ENCODE results near the gene ATP5F1D.

ATP5F1D gene

GRCh38 chr19:1219786-1220476 lies 21.6 kb upstream of the ATP5F1D start:
- no peak overlapping the region for H3K4me3 ChIP-seq (replicated peaks; ENCODE audit: insufficient read depth, low read length)
- H3K27me3 ChIP-seq (ENCODE audit: insufficient read depth, poor library complexity, severe bottlenecking): no peaks in the 10 kb centered on the region

GRCh38 chr19:1220477-1220930 lies 21.0 kb upstream of the ATP5F1D start:
- TF ChIP-seq POLR2AphosphoS5 (IDR thresholded peaks at IDR 0.05; ENCODE audit: low read depth) (no peak), SPI1 (IDR thresholded peaks at IDR 0.05; ENCODE audit: borderline replicate concordance, low read depth) (no peak), GABPA (IDR thresholded peaks at IDR 0.05; ENCODE audit: low read depth) (no peak), REST (IDR thresholded peaks at IDR 0.05; ENCODE audit: insufficient replicate concordance, low read depth) (no peak), CTCF (IDR thresholded peaks at IDR 0.05; ENCODE audit: insufficient read depth, low read length) (no peak)
- no peak overlapping the region for H3K27ac ChIP-seq (replicated peaks)
- DNase-seq (ENCODE audit: low read depth in 1 of 2, low spot score in 1 of 2): no peak
- H3K27me3 ChIP-seq (ENCODE audit: insufficient read depth, poor library complexity, severe bottlenecking): no peaks in the 10 kb centered on the region
- no peak overlapping the region for H3K4me3 ChIP-seq (replicated peaks; ENCODE audit: insufficient read depth, low read length)

More at GRCh38 chr19:1219786-1220476, 21.6 kb upstream of the ATP5F1D start:
- TF ChIP-seq SPI1 (IDR thresholded peaks at IDR 0.05; ENCODE audit: borderline replicate concordance, low read depth) (no peak), GABPA (IDR thresholded peaks at IDR 0.05; ENCODE audit: low read depth) (no peak), CTCF (IDR thresholded peaks at IDR 0.05; ENCODE audit: insufficient read depth, low read length) (no peak), POLR2AphosphoS5 (IDR thresholded peaks at IDR 0.05; ENCODE audit: low read depth) (no peak), REST (IDR thresholded peaks at IDR 0.05; ENCODE audit: insufficient replicate concordance, low read depth) (no peak)
- no peak overlapping the region for H3K27ac ChIP-seq (replicated peaks)
- DNase-seq (ENCODE audit: low read depth in 1 of 2, low spot score in 1 of 2): no peak

GRCh38 chr19:1220976-1221903 lies 20.3 kb upstream of the ATP5F1D start:
- no peaks in the 10 kb centered on the region for H3K27me3 ChIP-seq (ENCODE audit: insufficient read depth, poor library complexity, severe bottlenecking)
- no peak for DNase-seq (ENCODE audit: low read depth in 1 of 2, low spot score in 1 of 2)
- no peak overlapping the region for H3K27ac ChIP-seq (replicated peaks)
- no peak overlapping the region for H3K4me3 ChIP-seq (replicated peaks; ENCODE audit: insufficient read depth, low read length)
- TF ChIP-seq CTCF (IDR thresholded peaks at IDR 0.05; ENCODE audit: insufficient read depth, low read length) (peak; percentile 35), GABPA (IDR thresholded peaks at IDR 0.05; ENCODE audit: low read depth) (no peak), SPI1 (IDR thresholded peaks at IDR 0.05; ENCODE audit: borderline replicate concordance, low read depth) (no peak), POLR2AphosphoS5 (IDR thresholded peaks at IDR 0.05; ENCODE audit: low read depth) (no peak), REST (IDR thresholded peaks at IDR 0.05; ENCODE audit: insufficient replicate concordance, low read depth) (no peak)

Measured in HL-60 (cell line).